HG02981 (cell line): ENCODE measurements around the gene TMUB1.

Experiments used
- ATAC-seq: cut with Tn5 transposase; IDR thresholded peaks from one replicate; pipeline ENCODE4 v1.9.1; 2021; ENCODE audit warnings: mild to moderate bottlenecking, moderate library complexity; ENCODE audit not compliant: unreplicated experiment

The TMUB1 gene

GRCh38 chr7:151086802-151087244 lies 3.5 kb upstream of the TMUB1 start:
- no peak for ATAC-seq

GRCh38 chr7:151085691-151086620 lies 2.7 kb upstream of the TMUB1 start, which contains the start of gene AGAP3:
AGAP3 (plus strand) TSS chr7:151086475; CDS start chr7:151086742, 267 bp downstream.
- peak; percentile 46 for ATAC-seq

GRCh38 chr7:151085329-151085690 lies 2.0 kb upstream of the TMUB1 start:
- ATAC-seq, result no peak

- ATAC-seq, result no peak
Observed at GRCh38 chr7:151083824-151084160, 499 bp upstream of the TMUB1 start.

GRCh38 chr7:151082141-151083070 lies 887 bp downstream of the TMUB1 start:
- ATAC-seq, result no peak

GRCh38 chr7:151081170-151082101 lies 1.9 kb downstream of the TMUB1 start:
- no peak for ATAC-seq

GRCh38 chr7:151080522-151081169 lies 2.6 kb downstream of the TMUB1 start, which contains the start of gene FASTK:
FASTK (minus strand) TSS chr7:151080809; CDS start chr7:151080766, 43 bp downstream.
- peak; percentile 74 for ATAC-seq

GRCh38 chr7:151080067-151080521 lies 3.2 kb downstream of the TMUB1 start:
- ATAC-seq, result peak; percentile 2

- no peak for ATAC-seq
Observed at GRCh38 chr7:151079199-151079910, 3.9 kb downstream of the TMUB1 start.

GRCh38 chr7:151078233-151079040 lies 4.9 kb downstream of the TMUB1 start:
- no peak for ATAC-seq

GRCh38 chr7:151077705-151078232 lies 5.5 kb downstream of the TMUB1 start:
- no peak for ATAC-seq

GRCh38 chr7:151076863-151077704 lies 6.2 kb downstream of the TMUB1 start:
- no peak for ATAC-seq

- ATAC-seq, result no peak
Observed at GRCh38 chr7:151075978-151076426, 7.3 kb downstream of the TMUB1 start.

GRCh38 chr7:151075662-151075971 lies 7.7 kb downstream of the TMUB1 start:
- ATAC-seq, result no peak

- no peak for ATAC-seq
Observed at GRCh38 chr7:151074817-151075661, 8.3 kb downstream of the TMUB1 start.

- ATAC-seq, result no peak
Observed at GRCh38 chr7:151073990-151074389, 9.3 kb downstream of the TMUB1 start.
